OCI-LY3 (cell line): Measurements from ENCODE around the gene SLC36A2.

ENCODE experiments used
- H2AFZ ChIP-seq: fragments of 200-600, 300-600 bp; shearing (Covaris generic); 2 replicates; pipeline ENCODE4 v1.6.0; 2014; ENCODE audit warnings: antibody characterized with exemption, low read depth, low read length
- H3K27ac ChIP-seq: fragments of 200-600, 300-600 bp; sonication (generic); 2 replicates; pipeline ENCODE4 v1.5.1; 2014; ENCODE audit warnings: mild to moderate bottlenecking, low read length, moderate library complexity, mixed read lengths
- H3K27me3 ChIP-seq: fragments of 200-600, 300-600 bp; sonication (generic); 2 replicates; pipeline ENCODE4 v1.6.1; 2014; ENCODE audit warnings: low read depth, low read length, mixed read lengths
- H3K36me3 ChIP-seq: fragments of 200-600, 300-600 bp; sonication (generic); replicated peaks from 2 replicates; pipeline ENCODE3; 2014; ENCODE audit warnings: low read depth, low read length, mixed read lengths
- H3K4me1 ChIP-seq: fragments of 300-600, 200-600 bp; sonication (generic); 2 replicates; pipeline ENCODE4 v1.6.1; 2014; ENCODE audit warnings: low read length, mixed read lengths
- H3K4me2 ChIP-seq: fragments of 200-600, 300-600 bp; sonication (generic); 2 replicates; pipeline ENCODE4 v1.6.1; 2014; ENCODE audit warnings: low read length, mixed read lengths
- H3K4me3 ChIP-seq: fragments of 300-600, 200-600 bp; sonication (generic); 2 replicates; pipeline ENCODE4 v1.5.1; 2014; ENCODE audit warnings: antibody characterized with exemption, mild to moderate bottlenecking, low read length, moderate library complexity
- H3K79me2 ChIP-seq: fragments of 300-600, 200-600 bp; shearing (Covaris generic); 2 replicates; pipeline ENCODE4 v1.6.1; 2014; ENCODE audit warnings: mild to moderate bottlenecking, low read length, mixed read lengths
- H3K9ac ChIP-seq: fragments of 300-600, 200-600 bp; shearing (Covaris generic); 2 replicates; pipeline ENCODE4 v1.6.0; 2014; ENCODE audit warnings: mild to moderate bottlenecking, low read length, moderate library complexity
- H3K9me3 ChIP-seq: fragments of 200-600, 300-600 bp; shearing (Covaris generic); 2 replicates; pipeline ENCODE4 v1.6.1; 2014; ENCODE audit warnings: low read length, mixed read lengths; ENCODE audit not compliant: insufficient read depth
- H4K20me1 ChIP-seq: fragments of 200-600, 300-600 bp; sonication (generic); 2 replicates; pipeline ENCODE4 v1.6.1; 2016; ENCODE audit warnings: low read length, mixed read lengths; ENCODE audit not compliant: insufficient read depth
- EZH2phosphoT487 ChIP-seq: fragments of 200-600 bp; shearing (Covaris generic); IDR thresholded peaks from 2 replicates; pipeline ENCODE4 v1.6.1; 2018; ENCODE audit warnings: antibody characterized with exemption, mixed run types, low read depth
- TF ChIP-seq, protein P1 (sequence below): fragments of 200-600, 300-600 bp; sonication (generic); IDR thresholded peaks from 2 replicates; pipeline ENCODE4 v1.5.1; 2014; ENCODE audit warnings: antibody characterized with exemption, low read length, low read depth

SLC36A2 gene

DNA sequence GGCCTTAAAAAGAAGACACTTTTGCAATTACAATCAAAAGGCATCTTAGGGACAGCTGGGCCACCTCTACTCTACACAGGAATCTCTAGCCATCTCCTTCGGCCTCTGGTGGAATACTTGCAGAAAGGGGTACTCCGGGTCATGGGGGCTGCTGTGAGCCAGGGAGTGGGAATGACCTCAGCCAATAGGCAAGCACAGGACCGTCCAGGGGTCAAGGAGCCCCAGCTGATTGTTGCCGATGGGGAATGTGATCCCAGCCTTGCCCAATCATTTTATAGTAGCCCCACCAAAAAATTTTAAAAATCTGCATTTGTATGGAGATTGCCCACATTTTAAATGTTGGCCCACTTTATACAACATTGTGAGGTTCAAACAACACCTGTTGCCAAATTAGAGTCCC is 26.9 kb downstream of the SLC36A2 start:
- Histone ChIP-seq H4K20me1 (no peaks in the 10 kb centered on the region), H3K9me3 (no peaks in the 10 kb centered on the region), H3K4me3 (no peak overlapping the region), H3K4me2 (no peak overlapping the region), H3K27ac (no peak overlapping the region), H2AFZ (no peak overlapping the region), H3K4me1 (peaks cover 6% of the 10 kb centered on the region), H3K9ac (no peak overlapping the region), H3K36me3 (no peaks in the 10 kb centered on the region), H3K27me3 (no peaks in the 10 kb centered on the region), H3K79me2 (no peaks in the 10 kb centered on the region)
- TF ChIP-seq EZH2phosphoT487 = no peak
- TF ChIP-seq, protein P1, sequence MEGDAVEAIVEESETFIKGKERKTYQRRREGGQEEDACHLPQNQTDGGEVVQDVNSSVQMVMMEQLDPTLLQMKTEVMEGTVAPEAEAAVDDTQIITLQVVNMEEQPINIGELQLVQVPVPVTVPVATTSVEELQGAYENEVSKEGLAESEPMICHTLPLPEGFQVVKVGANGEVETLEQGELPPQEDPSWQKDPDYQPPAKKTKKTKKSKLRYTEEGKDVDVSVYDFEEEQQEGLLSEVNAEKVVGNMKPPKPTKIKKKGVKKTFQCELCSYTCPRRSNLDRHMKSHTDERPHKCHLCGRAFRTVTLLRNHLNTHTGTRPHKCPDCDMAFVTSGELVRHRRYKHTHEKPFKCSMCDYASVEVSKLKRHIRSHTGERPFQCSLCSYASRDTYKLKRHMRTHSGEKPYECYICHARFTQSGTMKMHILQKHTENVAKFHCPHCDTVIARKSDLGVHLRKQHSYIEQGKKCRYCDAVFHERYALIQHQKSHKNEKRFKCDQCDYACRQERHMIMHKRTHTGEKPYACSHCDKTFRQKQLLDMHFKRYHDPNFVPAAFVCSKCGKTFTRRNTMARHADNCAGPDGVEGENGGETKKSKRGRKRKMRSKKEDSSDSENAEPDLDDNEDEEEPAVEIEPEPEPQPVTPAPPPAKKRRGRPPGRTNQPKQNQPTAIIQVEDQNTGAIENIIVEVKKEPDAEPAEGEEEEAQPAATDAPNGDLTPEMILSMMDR = no peak

DNA sequence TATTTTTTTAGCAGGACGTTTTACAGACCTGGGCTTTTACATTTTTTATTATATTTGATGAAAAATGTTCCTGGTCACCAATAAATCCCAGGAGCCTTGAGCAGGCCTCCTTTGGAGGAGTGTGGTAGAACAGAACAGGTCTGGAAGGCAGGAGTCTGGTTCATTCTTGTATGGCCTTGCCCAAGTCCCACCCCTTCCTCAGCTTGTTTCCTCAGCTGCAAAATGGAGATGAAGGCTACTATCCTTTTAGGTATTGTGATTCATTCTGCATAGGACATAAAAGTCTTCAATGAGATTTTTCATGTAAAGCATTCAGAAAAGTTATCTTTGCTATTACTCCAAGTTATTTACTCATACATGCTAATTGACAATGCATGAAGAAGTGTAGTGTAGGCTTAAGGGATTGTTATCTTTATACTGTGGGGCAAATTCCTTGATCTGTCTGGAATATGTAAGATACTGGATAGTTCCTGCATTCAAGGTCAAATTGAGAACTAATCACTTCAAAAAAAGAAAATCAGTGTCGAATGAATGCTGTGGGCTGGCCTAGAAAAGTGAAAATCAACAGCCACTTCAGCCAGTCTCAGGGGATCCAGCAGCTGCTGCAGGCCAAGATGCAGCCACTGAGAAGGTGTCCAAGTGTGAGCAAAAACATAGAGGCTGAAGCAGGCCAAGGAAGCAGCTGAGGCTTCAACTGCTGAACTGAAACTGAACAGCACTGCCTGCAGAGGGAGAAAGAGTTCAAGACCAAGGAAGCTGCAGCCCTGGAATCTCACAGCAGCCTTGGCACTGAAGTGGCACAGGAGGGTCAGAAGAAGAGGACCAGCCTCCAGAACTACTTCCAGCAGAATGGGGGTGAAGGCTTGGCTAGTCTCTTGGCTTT is 28.3 kb downstream of the SLC36A2 start:
- Histone ChIP-seq H3K4me3 (no peak overlapping the region), H2AFZ (no peak overlapping the region), H3K4me1 (peaks cover 6% of the 10 kb centered on the region), H3K79me2 (no peaks in the 10 kb centered on the region), H3K27me3 (0 out of 2 replicates have a peak, but pooled peaks cover 7% of the 10 kb centered on the region), H3K36me3 (no peaks in the 10 kb centered on the region), H3K9ac (no peak overlapping the region), H3K4me2 (no peak overlapping the region), H4K20me1 (no peaks in the 10 kb centered on the region), H3K9me3 (no peaks in the 10 kb centered on the region), H3K27ac (no peak overlapping the region)
- TF ChIP-seq, protein P1 = peak; percentile 40
- no peak for TF ChIP-seq EZH2phosphoT487

DNA sequence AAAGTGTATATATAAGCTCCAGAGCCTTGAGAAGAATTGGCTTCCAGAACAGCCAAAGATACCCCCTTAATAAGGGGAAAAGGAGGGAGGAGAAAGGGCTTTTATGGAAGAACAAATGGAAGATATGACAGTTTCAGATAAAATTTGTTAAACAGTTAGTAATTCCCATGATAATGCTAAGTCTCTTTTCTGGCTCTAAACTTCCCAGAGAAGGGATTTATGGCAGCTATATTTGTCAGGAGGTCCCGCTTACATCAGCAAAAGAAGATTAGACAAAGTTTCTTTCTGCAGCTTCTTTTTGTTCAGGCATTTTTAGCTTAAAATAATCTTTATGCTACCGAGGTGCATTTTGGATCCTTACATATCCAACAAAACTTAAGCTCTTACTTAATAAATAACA is 29.5 kb downstream of the SLC36A2 start:
- Histone ChIP-seq H3K4me1 (peaks cover 6% of the 10 kb centered on the region), H3K27ac (no peak overlapping the region), H3K79me2 (no peaks in the 10 kb centered on the region), H3K4me2 (no peak overlapping the region), H4K20me1 (no peaks in the 10 kb centered on the region), H3K4me3 (no peak overlapping the region), H3K36me3 (no peaks in the 10 kb centered on the region), H3K27me3 (0 out of 2 replicates have a peak, but pooled peaks cover 7% of the 10 kb centered on the region), H3K9me3 (no peaks in the 10 kb centered on the region), H3K9ac (no peak overlapping the region), H2AFZ (no peak overlapping the region)
- TF ChIP-seq, protein P1 = no peak
- no peak for TF ChIP-seq EZH2phosphoT487

DNA sequence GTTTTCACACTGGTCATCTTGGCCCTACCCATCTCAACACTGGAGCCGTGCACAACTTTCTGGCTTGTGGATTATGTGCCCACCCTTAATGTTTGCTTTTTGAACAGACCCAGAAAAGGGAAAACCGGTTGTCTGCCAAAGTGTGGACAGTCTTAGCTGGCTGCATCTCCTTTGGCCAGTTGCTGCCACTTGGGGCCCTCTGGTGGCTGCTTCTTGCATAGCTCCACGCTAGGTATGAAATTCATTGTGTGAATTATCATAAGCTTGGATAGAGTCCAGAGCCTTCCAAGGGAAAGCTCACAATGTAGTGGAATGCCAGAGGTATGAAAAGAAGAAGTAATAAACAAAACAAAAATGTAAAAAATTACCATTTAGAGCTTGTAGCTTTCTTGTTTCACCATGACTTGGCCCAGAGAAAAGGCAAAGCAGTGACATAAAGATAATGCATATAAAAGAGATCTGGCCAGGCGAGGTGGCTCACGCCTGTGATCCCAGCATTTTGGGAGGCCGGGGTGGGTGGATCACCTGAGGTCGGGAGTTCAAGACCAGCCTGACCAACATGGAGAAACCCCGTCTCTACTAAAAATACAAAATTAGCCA is 31.3 kb downstream of the SLC36A2 start:
- H3K4me3 ChIP-seq = no peak overlapping the region
- H3K36me3 ChIP-seq = no peaks in the 10 kb centered on the region
- H3K4me2 ChIP-seq = peak overlapping the region; percentile 5; the same call in 1 of the 2 replicates
- peaks cover 2% of the 10 kb centered on the region; the same call in 1 of the 2 replicates for H3K9me3 ChIP-seq
- no peaks in the 10 kb centered on the region for H4K20me1 ChIP-seq
- H3K4me1 ChIP-seq = peaks cover 6% of the 10 kb centered on the region
- H3K27ac ChIP-seq = no peak overlapping the region
- no peaks in the 10 kb centered on the region for H3K79me2 ChIP-seq
- H3K9ac ChIP-seq = no peak overlapping the region
- TF ChIP-seq EZH2phosphoT487 = no peak
- TF ChIP-seq, protein P1 = peak; percentile 80
- 0 out of 2 replicates have a peak, but pooled peaks cover 7% of the 10 kb centered on the region for H3K27me3 ChIP-seq
- H2AFZ ChIP-seq = no peak overlapping the region
